Activated naive CD8-positive, alpha-beta T cell treated with anti-CD3 and anti-CD28 coated beads, Interleukin-2, amount 10 ng/mL, durations not matched to agents 7 days and 5 days (primary cell): ENCODE results near the gene BIVM. TPM values are rescaled to one million over a fixed set of nuclear protein-coding genes. Genes with fewer than 3 reads are reported as not detected.

Experiments used
- ATAC-seq: fragments of 150-1000 bp; cut with Tn5 transposase; one replicate; pipeline ENCODE4 v1.10.0; 2021; ENCODE audit warnings: low read depth, moderate library complexity
- POLR2A ChIA-PET: fragments of 350-600 bp; sonication (Branson Sonifier 250); formaldehyde crosslinking; loops from one replicate; lab custom pipeline; 2021; ENCODE audit warnings: antibody characterized with exemption; lab: Charles Lee
- DNase-seq: peaks from one replicate; pipeline ENCODE4 v3.0.0; 2021
- H3K27ac Mint-ChIP-seq: one replicate; pipeline ENCODE4 v1.8.0; 2022; ENCODE audit warnings: mild to moderate bottlenecking, mixed read lengths
- H3K27me3 Mint-ChIP-seq: one replicate; pipeline ENCODE4 v1.8.0; 2022; ENCODE audit warnings: mild to moderate bottlenecking, moderate library complexity, mixed read lengths
- H3K36me3 Mint-ChIP-seq: one replicate; pipeline ENCODE4 v1.8.0; 2021; ENCODE audit warnings: mild to moderate bottlenecking, mixed read lengths
- H3K4me1 Mint-ChIP-seq: one replicate; pipeline ENCODE4 v1.8.0; 2021; ENCODE audit warnings: mixed read lengths
- H3K4me3 Mint-ChIP-seq: one replicate; pipeline ENCODE4 v1.8.0; 2022; ENCODE audit warnings: mild to moderate bottlenecking, moderate library complexity, mixed read lengths
- H3K9me3 Mint-ChIP-seq: one replicate; pipeline ENCODE4 v1.8.0; 2021; ENCODE audit warnings: mixed read lengths
- total RNA-seq, 2 experiments: library from RNA; stranded (reverse); gene quantifications; one replicate each; pipeline ENCODE4 v1.2.3, GENCODE V29; 2021

The BIVM gene, protein sequence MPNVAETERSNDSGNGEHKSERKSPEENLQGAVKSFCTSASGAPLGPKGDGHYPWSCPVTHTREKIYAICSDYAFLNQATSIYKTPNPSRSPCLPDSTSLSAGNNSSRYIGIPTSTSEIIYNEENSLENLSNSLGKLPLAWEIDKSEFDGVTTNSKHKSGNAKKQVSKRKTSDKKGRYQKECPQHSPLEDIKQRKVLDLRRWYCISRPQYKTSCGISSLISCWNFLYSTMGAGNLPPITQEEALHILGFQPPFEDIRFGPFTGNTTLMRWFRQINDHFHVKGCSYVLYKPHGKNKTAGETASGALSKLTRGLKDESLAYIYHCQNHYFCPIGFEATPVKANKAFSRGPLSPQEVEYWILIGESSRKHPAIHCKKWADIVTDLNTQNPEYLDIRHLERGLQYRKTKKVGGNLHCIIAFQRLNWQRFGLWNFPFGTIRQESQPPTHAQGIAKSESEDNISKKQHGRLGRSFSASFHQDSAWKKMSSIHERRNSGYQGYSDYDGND
- 10 to 100 TPM; 19.8 to 26.2 TPM for total RNA-seq

DNA sequence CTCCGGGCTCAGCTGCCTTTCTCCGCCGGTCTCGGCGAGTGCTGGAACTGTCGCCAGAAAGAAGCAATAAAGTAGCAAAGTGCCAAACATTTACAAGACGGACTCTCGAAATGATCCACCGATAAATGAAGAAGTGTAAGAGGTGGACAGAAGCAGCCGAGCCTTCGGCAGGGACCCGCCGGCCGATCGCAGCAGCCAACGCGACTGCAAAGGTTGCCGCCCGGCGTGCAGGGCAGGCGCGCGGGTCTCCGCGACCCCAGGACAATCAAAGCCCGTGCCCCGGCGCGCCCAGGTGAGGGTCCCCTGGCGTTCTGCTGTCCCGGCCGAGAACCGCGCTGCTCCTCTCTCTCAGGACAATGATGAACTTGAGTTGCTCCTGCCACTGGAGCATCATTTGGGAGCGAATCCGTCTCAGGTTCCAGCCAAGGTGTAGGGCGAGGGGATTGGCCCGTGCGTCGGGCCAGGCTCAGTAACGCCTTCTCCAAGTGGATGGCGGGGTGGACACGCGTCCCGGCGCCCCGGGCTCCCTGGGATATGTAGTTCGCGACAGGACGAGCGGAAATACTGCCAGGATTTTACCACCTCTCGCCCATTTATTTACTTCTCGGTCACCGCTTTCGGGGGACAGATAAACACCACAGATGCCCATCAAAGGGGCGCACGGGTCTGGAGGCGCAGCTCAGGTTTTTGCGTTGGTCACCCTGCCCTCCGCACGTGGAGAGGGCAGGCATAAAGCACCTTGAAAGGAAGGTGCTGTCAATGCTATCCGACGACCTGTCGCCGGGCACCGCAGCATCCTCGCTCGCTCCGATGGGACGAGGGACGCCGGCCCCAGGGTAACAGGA lies at the start of gene BIVM, which contains the start of gene POGLUT2:
Gene BIVM, plus strand, starts transcription at position 539 of the 845 bp plus-strand sequence. CDS start 8,149 bp downstream, outside the sequence.
Gene POGLUT2, minus strand, starts transcription at position 396 of the 845 bp plus-strand sequence. Its CDS starts 306 bp downstream, at position 90.
- Mint-ChIP-seq H3K36me3 (peaks cover 9% of the 10 kb centered on the region), H3K4me1 (peaks cover 42% of the 10 kb centered on the region)

DNA sequence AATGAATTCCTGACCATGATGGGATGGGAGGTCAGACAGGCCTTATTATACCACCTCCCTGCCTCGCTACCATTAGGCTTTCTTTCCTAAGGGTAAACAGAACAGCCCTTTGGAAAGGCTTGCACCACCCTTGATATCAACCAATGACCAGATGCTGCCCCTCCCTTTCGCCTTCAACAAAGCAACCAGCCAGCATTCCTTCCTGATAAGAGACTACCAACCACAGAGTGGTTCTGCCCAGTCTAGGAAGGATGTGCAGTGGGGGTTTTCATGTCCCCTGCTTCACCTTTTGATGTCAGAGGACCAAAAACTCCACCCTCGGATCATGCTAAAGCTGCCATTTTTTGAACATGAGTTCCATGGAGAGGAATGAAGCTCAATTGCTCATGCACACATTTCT lies 47.0 kb upstream of the BIVM start:
- H3K27me3 Mint-ChIP-seq: peaks cover 15% of the 10 kb centered on the region
- DNase-seq (no peak), ATAC-seq (no peak)
- POLR2A ChIA-PET: no interaction called here
- peaks cover 2% of the 10 kb centered on the region for H3K36me3 Mint-ChIP-seq
- no peak overlapping the region for H3K27ac Mint-ChIP-seq
- peaks cover 2% of the 10 kb centered on the region for H3K4me1 Mint-ChIP-seq
- no peak overlapping the region for H3K4me3 Mint-ChIP-seq
- H3K9me3 Mint-ChIP-seq: peaks cover 2% of the 10 kb centered on the region

More for the DNA sequence above, at the start of gene BIVM, which contains the start of gene POGLUT2:
- H3K4me3 Mint-ChIP-seq: peak within 1 kb of the TSS; percentile 96
- DNase-seq: peak; percentile 82
- peak within 1 kb of the TSS; percentile 87 for H3K27ac Mint-ChIP-seq
- POLR2A ChIA-PET: interaction anchor here (1.0 to 5.2 kb wide), 5 partner anchors 14 to 202 kb away, joined by 3 to 77 read pairs (median 19); partner anchors contain the start of genes ERCC5, TEX30 and TPP2
- H3K9me3 Mint-ChIP-seq: no peaks in the 10 kb centered on the region
- ATAC-seq: peak; percentile 87
- no peaks in the 10 kb centered on the region for H3K27me3 Mint-ChIP-seq

DNA sequence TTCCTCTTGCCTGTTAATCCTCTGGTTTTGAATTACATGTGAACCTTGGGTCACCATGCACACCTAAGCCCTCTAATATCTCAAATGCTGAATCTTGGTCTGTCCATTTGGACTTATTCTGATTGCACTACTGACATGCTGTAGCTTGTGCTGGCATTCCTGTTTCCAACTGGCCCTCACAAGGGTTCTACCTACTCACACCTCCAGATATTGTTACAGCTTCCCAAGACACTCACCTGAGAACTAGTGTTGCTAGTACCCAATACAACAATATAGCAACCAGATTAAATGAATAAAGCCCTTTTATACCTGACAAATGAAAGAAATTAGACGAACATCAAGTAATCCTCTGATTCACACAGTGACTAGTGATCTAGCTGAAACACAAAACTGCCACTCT lies 41.9 kb upstream of the BIVM start:
- peaks cover 2% of the 10 kb centered on the region for H3K36me3 Mint-ChIP-seq
- no peak overlapping the region for H3K4me3 Mint-ChIP-seq
- no peak for DNase-seq
- POLR2A ChIA-PET: no interaction called here
- no peak for ATAC-seq
- no peak overlapping the region for H3K27ac Mint-ChIP-seq
- peaks cover 2% of the 10 kb centered on the region for H3K4me1 Mint-ChIP-seq
- peaks cover 2% of the 10 kb centered on the region for H3K9me3 Mint-ChIP-seq
- H3K27me3 Mint-ChIP-seq: peaks cover 3% of the 10 kb centered on the region

DNA sequence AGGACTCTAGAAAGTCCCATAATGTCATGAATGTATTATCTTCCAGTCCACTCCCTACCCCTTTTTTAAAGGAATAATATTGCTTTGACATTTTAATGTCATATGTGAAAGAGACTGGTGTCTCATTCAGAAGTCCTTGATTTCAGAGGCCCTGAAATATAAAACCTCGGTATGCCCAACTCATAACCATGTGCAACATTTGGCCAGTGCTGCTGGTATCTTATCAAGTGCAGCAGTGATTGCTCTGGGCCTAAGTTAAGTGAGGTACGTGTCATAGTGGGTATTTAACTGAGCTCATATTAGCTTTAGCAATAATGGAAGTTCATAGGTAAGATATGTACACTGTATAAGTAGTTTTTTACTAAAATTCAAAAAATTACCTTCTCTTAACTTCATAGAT lies 40.1 kb upstream of the BIVM start:
- Mint-ChIP-seq H3K36me3 (no peaks in the 10 kb centered on the region), H3K27me3 (peaks cover 3% of the 10 kb centered on the region), H3K27ac (no peak overlapping the region), H3K4me1 (no peaks in the 10 kb centered on the region), H3K4me3 (no peak overlapping the region), H3K9me3 (no peaks in the 10 kb centered on the region)
- POLR2A ChIA-PET: no interaction called here
- DNase-seq (no peak), ATAC-seq (no peak)

DNA sequence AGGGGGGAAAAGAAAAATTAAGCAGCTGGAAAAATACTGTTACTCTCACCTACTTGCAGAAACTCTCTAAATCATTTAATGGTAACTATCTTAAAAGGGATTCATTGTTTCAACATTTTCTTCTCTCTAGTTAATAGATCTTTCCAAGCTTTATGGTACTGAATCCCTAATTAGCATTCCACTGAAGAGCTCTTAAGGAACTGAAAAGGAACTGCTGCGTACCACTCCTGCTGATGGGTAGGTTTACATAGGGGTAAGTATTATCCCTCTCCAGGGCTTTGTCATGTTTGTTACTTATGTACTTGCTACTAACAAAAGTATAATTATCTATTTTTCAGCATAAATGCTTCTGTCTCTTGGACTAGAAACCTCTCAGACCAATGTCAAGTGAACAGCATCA lies 37.8 kb upstream of the BIVM start:
- peaks cover 4% of the 10 kb centered on the region for H3K4me1 Mint-ChIP-seq
- H3K27ac Mint-ChIP-seq: no peak overlapping the region
- H3K27me3 Mint-ChIP-seq: peaks cover 3% of the 10 kb centered on the region
- no peak overlapping the region for H3K4me3 Mint-ChIP-seq
- DNase-seq: no peak
- ATAC-seq: no peak
- POLR2A ChIA-PET: no interaction called here
- no peaks in the 10 kb centered on the region for H3K9me3 Mint-ChIP-seq
- no peaks in the 10 kb centered on the region for H3K36me3 Mint-ChIP-seq

DNA sequence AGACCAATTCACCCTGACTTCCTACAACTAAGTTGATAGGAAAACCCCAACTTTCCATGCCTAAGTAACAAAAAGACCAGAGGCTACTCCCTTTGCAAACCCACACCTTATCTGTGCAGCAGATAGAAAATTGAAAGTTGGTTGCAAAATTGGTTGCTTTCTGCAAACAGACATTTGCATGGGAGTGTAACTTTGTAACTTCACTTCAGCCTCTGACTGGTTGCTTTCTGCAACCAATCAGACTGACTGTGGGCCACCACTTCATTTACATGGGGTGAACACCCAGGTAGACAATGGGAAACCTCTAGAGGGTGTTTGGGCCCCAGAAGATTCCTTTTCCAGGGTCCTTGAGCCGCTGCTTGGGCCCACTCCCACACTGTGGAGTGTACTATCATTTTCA lies 35.2 kb upstream of the BIVM start:
- H3K4me1 Mint-ChIP-seq: peaks cover 4% of the 10 kb centered on the region
- POLR2A ChIA-PET: interaction anchor here (0.7 kb wide), 1 partner anchor 42 kb away, joined by 3 read pairs; no protein-coding TSS in a partner anchor

DNA sequence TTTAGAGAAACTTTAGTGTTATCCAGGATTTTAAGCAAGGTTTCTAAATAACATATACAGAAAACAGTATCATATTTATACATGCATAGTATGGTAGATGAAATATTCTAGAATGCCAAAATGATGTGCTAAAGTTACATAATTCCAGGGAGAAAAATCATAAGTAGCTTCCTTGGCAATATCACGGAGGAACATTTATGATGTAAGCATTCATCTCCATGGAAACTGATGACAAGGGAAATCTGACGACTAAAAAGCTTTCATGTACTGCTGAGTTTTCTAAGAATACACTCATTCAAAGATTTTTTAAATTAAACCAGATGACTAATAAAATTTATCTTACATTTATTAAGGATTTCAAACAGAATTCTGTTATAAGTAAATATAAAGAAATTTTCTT lies 30.0 kb upstream of the BIVM start:
- Mint-ChIP-seq H3K27ac (no peak overlapping the region), H3K36me3 (peaks cover 9% of the 10 kb centered on the region), H3K9me3 (no peaks in the 10 kb centered on the region), H3K4me3 (no peak overlapping the region), H3K27me3 (no peaks in the 10 kb centered on the region), H3K4me1 (peaks cover 30% of the 10 kb centered on the region)
- DNase-seq: no peak
- ATAC-seq: no peak
- POLR2A ChIA-PET: interaction anchor here (0.9 kb wide), 3 partner anchors 31 to 173 kb away, joined by 3 to 4 read pairs (median 3); partner anchors contain the start of gene ERCC5

More for the DNA sequence above, 35.2 kb upstream of the BIVM start:
- no peak for DNase-seq
- Mint-ChIP-seq H3K4me3 (no peak overlapping the region), H3K36me3 (peaks cover 7% of the 10 kb centered on the region), H3K9me3 (no peaks in the 10 kb centered on the region), H3K27me3 (peaks cover 3% of the 10 kb centered on the region), H3K27ac (no peak overlapping the region)
- no peak for ATAC-seq

DNA sequence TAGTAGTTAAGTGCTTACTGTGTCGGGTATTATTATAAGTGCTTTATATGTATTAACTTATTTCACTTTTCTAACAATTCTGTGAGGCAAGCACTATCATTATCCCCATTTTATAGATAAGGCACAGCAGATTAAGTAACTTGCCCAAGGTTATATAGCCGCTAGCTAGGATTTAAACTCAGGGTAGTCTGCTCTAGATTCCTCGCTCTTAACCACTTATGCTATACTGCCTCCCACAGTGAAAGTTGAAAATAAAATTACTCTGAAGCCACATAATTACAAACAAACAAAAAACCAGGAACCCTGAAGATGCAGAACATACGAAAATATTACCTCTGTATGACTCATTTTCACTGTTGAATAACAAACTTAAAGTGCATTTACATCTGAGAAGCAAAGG lies 29.2 kb upstream of the BIVM start:
- Mint-ChIP-seq H3K9me3 (no peaks in the 10 kb centered on the region), H3K4me1 (peaks cover 34% of the 10 kb centered on the region), H3K36me3 (peaks cover 9% of the 10 kb centered on the region), H3K27me3 (no peaks in the 10 kb centered on the region), H3K27ac (no peak overlapping the region), H3K4me3 (no peak overlapping the region)
- POLR2A ChIA-PET: no interaction called here
- no peak for ATAC-seq
- DNase-seq: no peak

DNA sequence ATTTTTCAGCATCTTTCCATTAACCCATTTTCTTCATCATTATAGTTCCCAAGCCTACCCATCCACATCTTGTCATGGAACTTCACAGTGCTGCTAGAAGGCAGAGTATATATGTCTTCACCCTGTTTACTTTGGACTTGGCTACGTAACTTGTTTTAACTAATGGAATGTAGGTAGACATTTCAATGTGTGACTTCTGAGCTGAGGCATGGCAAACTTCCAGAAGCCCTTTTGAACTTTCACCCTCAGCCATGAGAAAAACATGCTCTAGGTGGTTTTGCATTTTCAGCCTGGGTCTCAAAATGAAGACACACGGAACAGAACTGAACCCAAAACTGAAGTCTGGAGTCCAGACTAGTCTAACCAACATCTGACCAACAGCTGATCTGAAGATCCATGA lies 28.5 kb upstream of the BIVM start:
- Mint-ChIP-seq H3K27ac (no peak overlapping the region), H3K36me3 (peaks cover 9% of the 10 kb centered on the region), H3K4me1 (peaks cover 39% of the 10 kb centered on the region), H3K9me3 (no peaks in the 10 kb centered on the region), H3K4me3 (peak overlapping the region; percentile 18), H3K27me3 (no peaks in the 10 kb centered on the region)
- ATAC-seq: no peak
- DNase-seq: no peak
- POLR2A ChIA-PET: interaction anchor here (0.6 kb wide), 1 partner anchor 32 kb away, joined by 3 read pairs; no protein-coding TSS in a partner anchor

DNA sequence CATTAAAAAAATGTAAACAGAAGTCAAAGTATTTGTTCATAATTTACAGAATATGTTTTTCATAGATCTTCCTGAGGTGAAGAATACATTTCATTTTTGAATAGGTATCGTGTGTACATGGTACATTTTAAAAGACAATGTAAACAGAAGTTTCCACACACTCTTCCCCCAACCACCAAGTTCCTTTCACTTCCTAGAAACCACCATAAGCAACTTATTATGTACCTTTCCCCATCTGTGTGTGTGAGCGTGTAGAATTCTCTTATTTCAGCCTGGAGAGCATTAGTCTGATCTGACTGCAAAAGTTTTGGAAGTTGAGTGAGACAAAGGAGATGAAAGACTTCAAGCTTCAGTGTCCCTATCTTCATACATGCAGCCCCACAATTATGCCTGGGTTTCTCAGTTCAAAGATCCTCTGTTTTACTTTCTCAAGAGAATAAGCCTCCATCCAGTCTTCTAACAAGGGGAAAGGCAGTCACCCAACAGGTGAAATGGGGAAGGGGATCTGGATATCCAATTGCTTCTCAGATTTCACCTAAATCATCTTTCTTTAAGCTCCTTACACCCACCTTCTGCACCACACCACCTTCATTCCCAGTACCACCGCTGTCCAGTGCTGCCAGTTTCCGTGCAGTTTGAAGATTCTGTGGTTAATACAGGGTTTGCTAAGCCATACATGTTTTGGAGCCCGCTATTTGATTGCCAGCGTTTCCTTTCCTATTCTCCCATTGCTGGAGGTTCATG lies 27.4 kb upstream of the BIVM start:
- DNase-seq (no peak), ATAC-seq (no peak)
- no peaks in the 10 kb centered on the region for H3K27me3 Mint-ChIP-seq
- H3K36me3 Mint-ChIP-seq: peaks cover 6% of the 10 kb centered on the region
- POLR2A ChIA-PET: interaction anchor here (0.6 to 6.1 kb wide), 5 partner anchors 29 to 175 kb away, joined by 3 to 77 read pairs (median 5); partner anchors contain the start of genes BIVM, ERCC5 and POGLUT2
- H3K4me1 Mint-ChIP-seq: peaks cover 43% of the 10 kb centered on the region
- no peak overlapping the region for H3K27ac Mint-ChIP-seq
- peak overlapping the region; percentile 81 for H3K4me3 Mint-ChIP-seq
- H3K9me3 Mint-ChIP-seq: no peaks in the 10 kb centered on the region

DNA sequence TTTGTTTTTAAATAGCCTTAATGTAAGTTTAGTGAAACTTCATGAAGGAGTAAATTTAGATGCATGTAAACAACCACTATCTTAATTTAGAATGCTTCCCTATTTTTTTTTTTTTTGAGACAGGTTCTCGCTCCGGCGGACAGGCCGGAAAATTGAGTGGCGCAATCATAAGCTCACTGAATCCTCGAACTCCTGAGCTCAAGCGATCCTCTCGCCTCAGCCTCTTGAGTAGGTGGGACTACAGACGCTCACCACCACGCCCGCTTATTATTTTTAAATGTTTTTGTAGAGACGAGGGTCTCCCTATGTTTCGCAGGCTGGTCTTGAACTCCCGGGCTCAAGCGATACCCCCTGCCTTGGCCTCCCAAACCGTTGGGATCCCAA lies 26.9 kb upstream of the BIVM start:
- no peaks in the 10 kb centered on the region for H3K9me3 Mint-ChIP-seq
- POLR2A ChIA-PET: interaction anchor here (1.2 to 6.1 kb wide), 4 partner anchors 28 to 176 kb away, joined by 3 to 77 read pairs (median 29); partner anchors contain the start of genes BIVM, ERCC5 and POGLUT2
- H3K36me3 Mint-ChIP-seq: peaks cover 2% of the 10 kb centered on the region
- no peaks in the 10 kb centered on the region for H3K27me3 Mint-ChIP-seq
- no peak for DNase-seq
- no peak for ATAC-seq
- peak overlapping the region; percentile 81 for H3K4me3 Mint-ChIP-seq
- peak overlapping the region; percentile 38 for H3K27ac Mint-ChIP-seq
- H3K4me1 Mint-ChIP-seq: peaks cover 44% of the 10 kb centered on the region
